ENCODE data around the gene MAP9. TPM values are rescaled to one million over a fixed set of nuclear protein-coding genes. Genes with fewer than 3 reads are reported as not detected.
A peak's percentile ranks its signal among the peaks of the same experiment; 100 is the strongest.

The MAP9 gene
- total RNA-seq, 1 donor, result 17.7 TPM

DNA sequence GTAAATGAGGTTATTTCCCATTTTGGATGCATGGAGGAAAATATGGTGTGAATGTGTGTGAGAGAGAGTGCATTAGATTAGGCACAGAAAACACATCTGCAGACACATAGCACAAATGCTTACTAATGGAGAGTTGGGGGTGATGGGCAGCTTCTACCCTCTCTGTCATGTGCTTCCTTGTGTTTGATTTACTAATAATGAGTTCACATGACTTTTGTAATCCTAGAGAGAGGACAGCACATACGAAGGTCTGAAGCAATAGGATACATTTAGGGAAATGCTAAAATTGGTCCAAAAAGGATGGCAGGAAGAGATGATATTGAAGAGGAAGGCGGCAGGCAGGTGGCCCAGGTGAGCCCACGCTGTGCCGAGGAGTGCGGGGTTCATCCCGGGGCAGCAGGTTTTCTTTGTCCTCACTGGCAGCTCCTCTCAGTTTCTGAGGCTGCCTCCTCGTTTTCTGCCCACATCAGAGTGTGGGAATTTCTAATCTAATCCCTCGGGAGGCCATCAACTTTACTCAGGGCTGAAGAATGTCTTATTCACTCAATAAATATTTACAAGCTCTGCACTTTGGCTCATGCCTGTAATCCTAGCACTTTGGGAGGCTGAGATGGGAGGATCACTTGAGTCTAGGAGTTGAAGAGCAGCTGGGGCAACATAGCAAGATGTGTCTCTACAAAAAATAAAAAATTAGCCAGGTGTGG, 15.9 kb upstream of the MAP9 start:
- no peak for TF ChIP-seq CTCF (IDR thresholded peaks at IDR 0.05; ENCODE audit: insufficient read depth, low read depth, low read length)
- no peak overlapping the region for H3K4me3 ChIP-seq (ENCODE audit: low read depth, low read length)
- DNase-seq (ENCODE audit: low read depth), result peak; percentile 79

DNA sequence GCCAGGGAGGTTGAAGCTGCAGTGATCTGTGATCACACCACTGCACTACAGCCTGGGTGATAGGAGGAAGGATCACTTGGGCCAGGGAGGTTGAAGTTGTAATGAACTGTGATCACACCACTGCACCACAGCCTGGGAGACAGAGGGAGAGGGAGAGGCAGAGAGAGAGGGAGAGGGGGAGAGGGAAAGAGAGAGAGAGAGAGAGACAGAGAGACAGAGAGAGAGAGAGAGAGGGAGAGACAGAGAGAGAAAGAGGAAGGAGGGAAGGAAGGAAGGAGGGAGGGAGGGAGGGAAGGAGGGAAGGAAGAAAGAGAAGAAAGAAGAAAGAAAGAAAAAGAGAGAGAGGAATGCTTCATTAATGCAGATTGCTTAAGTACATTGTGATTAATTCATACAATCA, 15.2 kb upstream of the MAP9 start:
- no peak for DNase-seq (ENCODE audit: low read depth)
- no peak overlapping the region for H3K4me3 ChIP-seq (ENCODE audit: low read depth, low read length)
- TF ChIP-seq CTCF (IDR thresholded peaks at IDR 0.05; ENCODE audit: insufficient read depth, low read depth, low read length), result no peak

DNA sequence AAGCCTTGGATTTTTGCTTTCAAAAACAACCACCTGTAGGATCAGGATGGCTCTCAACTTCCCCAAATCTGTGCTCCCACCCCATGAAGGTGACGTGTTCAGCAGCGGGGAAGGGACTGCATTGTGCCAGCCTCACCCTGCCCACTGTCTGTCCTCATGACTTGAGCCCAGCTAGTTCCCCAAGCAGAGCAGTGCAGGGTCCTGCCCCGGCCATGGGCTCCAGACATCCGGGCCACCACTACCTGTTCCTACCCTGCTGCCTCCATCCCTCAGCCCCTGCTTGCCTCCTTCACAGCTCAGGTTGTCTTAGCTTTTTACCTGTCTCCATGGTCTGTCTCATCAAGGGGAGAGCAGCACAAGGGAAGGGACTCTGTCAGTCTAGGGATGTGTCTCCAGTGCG, 11.4 kb upstream of the MAP9 start:
- no peak overlapping the region for H3K4me3 ChIP-seq (ENCODE audit: low read depth, low read length)
- no peak for TF ChIP-seq CTCF (IDR thresholded peaks at IDR 0.05; ENCODE audit: insufficient read depth, low read depth, low read length)
- no peak for DNase-seq (ENCODE audit: low read depth)

GRCh38 chr4:155383541-155383940, 6.8 kb upstream of the MAP9 start:
- no peak for DNase-seq (ENCODE audit: low read depth)
- no peak overlapping the region for H3K4me3 ChIP-seq (ENCODE audit: low read depth, low read length)
- TF ChIP-seq CTCF (IDR thresholded peaks at IDR 0.05; ENCODE audit: insufficient read depth, low read depth, low read length), result no peak

DNA sequence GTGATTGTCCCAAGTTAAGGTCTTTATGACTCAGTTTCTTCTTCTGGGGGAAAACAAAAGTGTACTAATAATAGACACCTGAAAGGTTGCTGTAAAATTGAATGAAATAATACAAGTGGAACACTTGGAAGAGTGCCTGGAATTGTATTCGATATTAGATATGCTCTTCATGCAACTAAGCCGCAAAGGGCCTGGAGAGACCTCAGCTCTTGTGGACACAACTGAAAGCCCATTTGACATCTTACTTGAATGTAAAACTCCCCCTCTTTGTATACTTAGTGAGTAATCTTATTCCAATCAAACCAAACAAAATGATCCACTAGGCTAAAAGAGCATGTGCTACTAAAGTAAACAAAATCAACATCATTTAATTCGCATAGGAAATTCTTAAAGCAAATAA, 511 bp upstream of the MAP9 start:
- TF ChIP-seq CTCF (IDR thresholded peaks at IDR 0.05; ENCODE audit: insufficient read depth, low read depth, low read length), result no peak
- H3K4me3 ChIP-seq (ENCODE audit: low read depth, low read length), result peak overlapping the region; percentile 80
- DNase-seq (ENCODE audit: low read depth), result peak; percentile 8

- no peak overlapping the region for H3K4me3 ChIP-seq (ENCODE audit: low read depth, low read length)
- TF ChIP-seq CTCF (IDR thresholded peaks at IDR 0.05; ENCODE audit: insufficient read depth, low read depth, low read length), result peak; percentile 50
- DNase-seq (ENCODE audit: low read depth), result peak; percentile 33
Observed at GRCh38 chr4:155371432-155372043, 5.2 kb downstream of the MAP9 start.

All from fibroblast of villous mesenchyme (primary cell).